ENCODE measurements around the gene ARL6IP4. TPM values are rescaled to one million over a fixed set of nuclear protein-coding genes. Genes with fewer than 3 reads are reported as not detected.
A peak's percentile ranks its signal among the peaks of the same experiment; 100 is the strongest.

The ARL6IP4 gene
- total RNA-seq, 1 experiment from 2014 or later = 162 TPM

GRCh38 chr12:122951979-122952892, 28.2 kb upstream of the ARL6IP4 start:
- ChIA-PET POLR2A (ENCODE audit: unreplicated experiment) (no interaction called here), CTCF (interaction anchor here (2.1 kb wide), 1 partner anchor 92 kb away, joined by 7 read pairs; no protein-coding TSS in a partner anchor)
- BruUV-seq (replicated peaks) = no TSS peak
- H3K79me2 ChIP-seq (ENCODE audit: low read depth) = no peaks in the 10 kb centered on the region
- no peaks in the 10 kb centered on the region for H4K20me1 ChIP-seq (ENCODE audit: insufficient read depth)
- intact Hi-C loops (cut with micrococcal nuclease; ENCODE audit: unreplicated experiment) = loop anchor here (1.0 to 5.0 kb wide), 3 partner anchors 92 to 180 kb away; partner anchors contain the start of gene CCDC62
- no peaks in the 10 kb centered on the region for H3K9me3 ChIP-seq (ENCODE audit: insufficient read depth, low read depth)
- H3K4me1 ChIP-seq (replicated peaks; ENCODE audit: insufficient read depth) = peaks cover 19% of the 10 kb centered on the region
- no peak overlapping the region for H3K27ac ChIP-seq
- H2AFZ ChIP-seq = no peak overlapping the region
- no peak overlapping the region for H3K4me2 ChIP-seq
- peaks cover 15% of the 10 kb centered on the region; the same call in 1 of the 2 replicates for H3F3A ChIP-seq (ENCODE audit: insufficient read depth, low read depth)
- no peaks in the 10 kb centered on the region for H3K36me3 ChIP-seq (ENCODE audit: low read depth)
- TF ChIP-seq CTCF (conservative IDR thresholded peaks at IDR 0.05) (peak; percentile 86), EZH2 (IDR thresholded peaks at IDR 0.05; ENCODE audit: low read depth) (no peak)
- H3K4me3 ChIP-seq = no peak overlapping the region
- peak in 1 of 2 experiments; percentile 67 for DNase-seq
- no peaks in the 10 kb centered on the region for H3K27me3 ChIP-seq (ENCODE audit: insufficient read depth, low read depth)
- H3K9me2 ChIP-seq (ENCODE audit: insufficient read depth) = no peaks in the 10 kb centered on the region

- intact Hi-C loops (cut with micrococcal nuclease; ENCODE audit: unreplicated experiment) = no loop called here
Observed at GRCh38 chr12:122955156-122955555, 25.3 kb upstream of the ARL6IP4 start.

GRCh38 chr12:122956035-122956434, 24.4 kb upstream of the ARL6IP4 start:
- Histone ChIP-seq H3K9me3 (ENCODE audit: insufficient read depth, low read depth) (no peaks in the 10 kb centered on the region), H3K79me2 (ENCODE audit: low read depth) (no peaks in the 10 kb centered on the region), H3K36me3 (ENCODE audit: low read depth) (no peaks in the 10 kb centered on the region), H3K4me1 (replicated peaks; ENCODE audit: insufficient read depth) (peaks cover 9% of the 10 kb centered on the region), H3F3A (ENCODE audit: insufficient read depth, low read depth) (peaks cover 14% of the 10 kb centered on the region; the same call in 1 of the 2 replicates), H3K4me3 (no peak overlapping the region), H2AFZ (no peak overlapping the region), H3K4me2 (no peak overlapping the region), H3K27me3 (ENCODE audit: insufficient read depth, low read depth) (no peaks in the 10 kb centered on the region), H3K9me2 (ENCODE audit: insufficient read depth) (no peaks in the 10 kb centered on the region), H3K27ac (no peak overlapping the region), H4K20me1 (ENCODE audit: insufficient read depth) (no peaks in the 10 kb centered on the region)
- intact Hi-C loops (cut with micrococcal nuclease; ENCODE audit: unreplicated experiment) = no loop called here
- TF ChIP-seq EZH2 (IDR thresholded peaks at IDR 0.05; ENCODE audit: low read depth) (no peak), CTCF (conservative IDR thresholded peaks at IDR 0.05) (no peak)
- POLR2A ChIA-PET (ENCODE audit: unreplicated experiment) = no interaction called here
- no TSS peak for BruUV-seq (replicated peaks)
- CTCF ChIA-PET = no interaction called here
- DNase-seq = no peak

More at GRCh38 chr12:122955156-122955555, 25.3 kb upstream of the ARL6IP4 start:
- Histone ChIP-seq H3K27ac (no peak overlapping the region), H4K20me1 (ENCODE audit: insufficient read depth) (no peaks in the 10 kb centered on the region), H3K4me3 (no peak overlapping the region), H3K9me2 (ENCODE audit: insufficient read depth) (no peaks in the 10 kb centered on the region), H3K36me3 (ENCODE audit: low read depth) (no peaks in the 10 kb centered on the region), H3K4me1 (replicated peaks; ENCODE audit: insufficient read depth) (peaks cover 12% of the 10 kb centered on the region), H3K9me3 (ENCODE audit: insufficient read depth, low read depth) (no peaks in the 10 kb centered on the region), H3K27me3 (ENCODE audit: insufficient read depth, low read depth) (no peaks in the 10 kb centered on the region), H3K4me2 (no peak overlapping the region), H3F3A (ENCODE audit: insufficient read depth, low read depth) (peaks cover 15% of the 10 kb centered on the region; the same call in 1 of the 2 replicates), H3K79me2 (ENCODE audit: low read depth) (no peaks in the 10 kb centered on the region), H2AFZ (no peak overlapping the region)
- TF ChIP-seq CTCF (conservative IDR thresholded peaks at IDR 0.05) (no peak), EZH2 (IDR thresholded peaks at IDR 0.05; ENCODE audit: low read depth) (no peak)
- no TSS peak for BruUV-seq (replicated peaks)
- CTCF ChIA-PET = no interaction called here
- no peak for DNase-seq
- POLR2A ChIA-PET (ENCODE audit: unreplicated experiment) = no interaction called here
